Measurements from ENCODE around the gene MZT2B.
"Not testable (repeated sequence)": the region's sequence is repeated elsewhere in the genome, so short reads cannot be mapped to it uniquely, and the experiment has no call there.

The MZT2B gene

DNA sequence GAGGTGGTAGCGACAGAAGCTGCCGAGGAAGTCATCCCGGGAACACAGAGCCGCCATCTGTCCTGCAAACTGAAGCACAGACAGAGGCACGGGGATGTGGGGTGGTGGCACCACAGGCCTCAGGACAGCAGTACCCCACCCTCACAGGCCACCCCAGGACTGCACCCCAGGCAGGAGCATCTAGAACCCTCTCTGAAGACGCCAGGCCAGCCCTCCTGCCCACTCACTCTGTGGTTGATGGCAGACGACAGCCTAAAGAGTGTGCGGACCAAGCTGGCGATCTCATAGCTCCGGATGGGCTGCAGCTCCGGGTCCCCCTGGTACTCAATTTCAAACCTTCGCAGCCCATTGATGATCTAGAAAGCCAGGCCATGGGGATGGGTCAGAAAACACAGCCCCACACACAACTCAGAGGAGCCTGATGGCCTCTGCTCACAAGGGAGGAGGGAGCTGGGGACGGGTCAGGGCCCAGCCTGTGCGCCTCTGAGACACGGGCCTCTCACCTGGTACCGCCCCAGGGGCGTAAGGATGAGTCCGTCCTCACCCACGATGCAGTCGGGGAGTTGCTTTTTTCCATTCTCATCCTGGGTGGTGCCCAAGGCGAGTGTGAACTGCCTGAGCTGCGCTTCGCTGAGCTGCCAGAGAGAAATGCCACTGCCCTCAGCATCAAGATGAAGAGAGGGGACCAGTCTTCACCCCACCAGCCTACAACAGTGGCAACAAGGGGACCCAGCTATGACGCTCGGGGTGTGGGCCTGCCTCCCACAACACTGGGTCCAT, 29.1 kb upstream of the MZT2B start:
- DNase-seq (ENCODE audit: low read depth) = no peak

DNA sequence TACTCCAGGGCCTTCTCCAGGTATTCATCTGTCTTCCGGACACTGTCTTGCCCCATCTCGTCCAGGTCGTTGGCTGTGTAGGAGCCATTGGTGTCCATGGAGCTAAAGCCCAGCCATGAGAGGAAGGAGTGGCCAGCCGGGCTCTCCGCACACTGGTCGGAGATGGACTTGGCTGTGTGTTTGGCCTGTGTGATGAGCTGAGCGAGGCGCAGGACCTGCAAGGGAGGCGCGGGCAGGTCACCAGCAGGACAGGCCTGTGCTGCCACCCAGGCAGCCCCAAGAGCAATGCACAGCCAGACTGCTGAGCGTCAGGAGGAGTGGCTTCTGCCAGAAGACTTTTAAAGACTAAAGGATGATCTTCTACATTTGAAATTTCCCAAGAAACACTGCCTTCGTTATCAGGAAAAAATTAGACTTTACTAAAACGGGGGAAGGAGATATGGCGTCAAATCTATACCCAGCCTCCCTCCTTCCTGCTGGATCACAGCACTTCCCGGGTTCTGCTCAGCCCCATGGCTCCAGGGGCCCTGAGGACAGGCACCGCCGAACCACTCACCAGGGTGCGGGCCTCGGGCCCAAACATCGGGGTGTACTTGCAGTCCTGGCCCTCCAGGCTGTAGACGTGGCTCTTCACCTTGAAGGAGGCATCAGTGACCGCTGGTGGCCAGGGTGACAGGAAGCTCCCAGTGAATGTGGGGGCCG, 28.2 kb upstream of the MZT2B start:
- DNase-seq (ENCODE audit: low read depth) = not testable (repeated sequence)

DNA sequence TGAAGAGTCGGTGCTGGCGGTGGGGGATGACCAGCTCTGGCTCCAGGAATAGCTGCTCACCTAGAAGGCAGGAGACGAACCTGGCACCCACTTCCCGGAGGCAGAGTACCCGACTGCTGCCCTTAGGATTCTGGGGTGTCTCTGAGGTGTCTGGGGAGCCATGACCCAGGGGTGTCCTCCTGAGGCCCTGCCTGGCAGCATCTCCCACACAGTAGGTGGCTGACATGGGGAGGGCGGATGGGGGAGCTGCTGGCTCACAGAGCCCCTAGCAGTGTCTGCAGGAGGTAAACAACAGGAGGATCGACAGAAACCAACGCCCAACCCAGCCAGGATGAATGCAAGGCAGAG, 27.7 kb upstream of the MZT2B start:
- not testable (repeated sequence) for DNase-seq (ENCODE audit: low read depth)

DNA sequence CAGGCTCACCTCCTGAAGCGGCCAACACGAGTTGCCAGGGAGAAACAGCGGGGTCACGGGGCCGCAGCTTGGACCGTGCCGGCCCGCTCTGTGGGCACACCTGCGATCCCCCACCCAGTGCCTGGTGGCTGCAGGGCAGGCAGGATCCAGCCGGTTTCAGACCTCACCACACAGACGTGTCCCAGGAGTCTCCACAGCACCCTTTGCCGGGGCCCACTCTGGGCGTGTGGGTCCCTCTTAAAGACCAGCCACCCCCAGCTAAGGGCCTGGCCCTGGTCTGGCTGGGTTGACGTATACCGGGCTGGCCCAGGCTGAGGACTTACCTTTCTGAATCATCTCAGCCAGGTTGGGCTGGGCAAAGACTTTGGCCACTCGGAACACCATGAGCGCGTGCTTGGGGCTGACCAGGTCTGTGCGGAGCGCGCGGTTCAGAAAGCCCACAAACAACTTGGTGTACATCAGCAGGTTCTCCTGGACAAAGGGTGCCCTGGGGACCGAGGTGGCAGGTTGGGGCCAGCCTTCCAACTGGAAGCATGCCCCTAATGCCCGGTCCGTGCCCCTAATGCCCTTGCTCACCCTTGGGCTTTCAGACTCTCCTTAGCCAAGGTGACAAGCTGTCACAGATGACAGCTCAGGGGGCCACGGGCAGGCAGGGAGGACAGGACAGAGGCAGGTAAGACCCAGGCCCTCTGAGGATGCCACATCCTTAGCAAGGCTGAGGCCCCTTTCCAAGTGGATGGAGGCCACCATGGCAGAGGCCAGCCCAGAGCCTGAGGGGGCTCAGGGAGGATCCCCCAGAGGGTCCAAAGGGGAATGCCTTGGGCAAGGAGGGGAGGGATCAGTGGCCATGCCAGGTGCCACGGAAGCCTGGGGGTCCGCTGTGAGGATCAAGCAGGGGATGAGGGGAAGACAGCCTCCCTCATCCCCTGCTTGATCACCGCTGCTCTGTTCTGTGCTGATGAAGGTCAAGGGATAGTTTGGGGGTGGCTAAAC, 27.0 kb upstream of the MZT2B start:
- DNase-seq (ENCODE audit: low read depth) = no peak

DNA sequence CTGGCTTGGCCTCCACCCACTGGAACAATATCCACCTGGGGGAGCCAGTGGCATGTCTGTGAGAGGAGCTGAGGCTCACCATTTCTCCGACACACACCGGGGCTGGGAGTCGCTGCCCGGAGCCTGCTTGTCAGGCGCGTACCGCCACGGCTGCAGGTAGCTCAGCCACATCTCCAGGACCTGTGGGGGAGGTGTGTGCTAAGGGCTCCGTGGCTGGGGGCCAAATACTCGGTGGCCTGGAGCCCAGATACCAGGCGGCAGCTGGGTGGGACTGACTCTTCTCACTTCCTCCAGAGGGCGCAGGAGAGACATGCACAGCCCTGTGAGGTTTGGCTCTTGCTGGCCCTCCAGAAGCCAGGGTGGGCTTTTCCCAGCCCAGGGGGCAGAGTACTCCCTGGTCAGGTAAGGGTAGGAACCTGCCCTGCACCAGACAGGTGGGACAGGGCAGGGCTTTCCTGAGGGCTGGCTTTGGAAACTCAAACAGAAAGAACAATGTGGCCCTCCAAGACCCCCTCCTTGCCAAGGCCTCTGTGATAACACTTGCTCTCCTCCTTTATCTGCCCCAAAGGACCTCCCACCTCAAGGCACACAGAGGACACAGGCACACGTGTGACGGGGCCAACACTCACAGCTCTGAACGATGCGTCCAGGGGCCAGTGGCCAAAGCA, 26.0 kb upstream of the MZT2B start:
- DNase-seq (ENCODE audit: low read depth) = peak; percentile 42

DNA sequence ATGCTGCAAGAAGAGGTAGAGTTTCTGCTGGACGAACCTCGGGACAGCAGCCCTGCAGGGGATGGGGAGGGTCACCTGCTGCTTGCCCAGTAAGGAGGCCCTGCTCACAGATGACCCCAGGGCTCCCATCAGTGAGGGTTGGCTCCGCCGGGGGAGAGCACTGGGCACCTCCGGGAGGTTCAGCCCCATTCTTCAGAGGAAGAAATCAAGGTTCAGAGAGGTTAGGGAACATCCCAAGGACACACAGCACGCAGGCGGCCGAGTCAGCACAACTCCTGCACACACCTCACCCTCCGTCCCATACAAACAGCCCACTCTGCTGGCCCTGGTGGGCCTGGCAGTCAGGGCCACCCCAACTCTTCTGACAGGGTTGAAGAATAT, 25.4 kb upstream of the MZT2B start:
- no peak for DNase-seq (ENCODE audit: low read depth)

DNA sequence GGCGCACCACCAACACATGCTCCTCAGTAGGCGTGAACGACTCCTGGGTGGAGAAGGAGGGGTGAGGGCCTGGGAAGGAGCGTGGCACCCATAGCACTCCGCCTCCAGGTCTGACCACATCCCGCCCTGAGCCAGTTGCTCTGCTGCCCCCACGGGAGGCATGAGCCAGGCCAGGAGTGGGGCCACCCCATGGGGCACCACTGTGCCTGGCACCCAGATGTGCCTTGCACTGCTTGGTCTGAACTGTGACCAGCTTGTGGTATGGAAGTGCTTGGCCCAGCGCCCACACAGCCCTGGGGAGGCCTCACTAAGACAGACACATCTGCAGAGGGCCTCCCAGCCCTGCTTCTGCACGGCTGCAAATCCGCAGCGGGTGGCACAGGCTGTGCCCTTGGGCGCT, 24.7 kb upstream of the MZT2B start:
- peak; percentile 14 for DNase-seq (ENCODE audit: low read depth)

DNA sequence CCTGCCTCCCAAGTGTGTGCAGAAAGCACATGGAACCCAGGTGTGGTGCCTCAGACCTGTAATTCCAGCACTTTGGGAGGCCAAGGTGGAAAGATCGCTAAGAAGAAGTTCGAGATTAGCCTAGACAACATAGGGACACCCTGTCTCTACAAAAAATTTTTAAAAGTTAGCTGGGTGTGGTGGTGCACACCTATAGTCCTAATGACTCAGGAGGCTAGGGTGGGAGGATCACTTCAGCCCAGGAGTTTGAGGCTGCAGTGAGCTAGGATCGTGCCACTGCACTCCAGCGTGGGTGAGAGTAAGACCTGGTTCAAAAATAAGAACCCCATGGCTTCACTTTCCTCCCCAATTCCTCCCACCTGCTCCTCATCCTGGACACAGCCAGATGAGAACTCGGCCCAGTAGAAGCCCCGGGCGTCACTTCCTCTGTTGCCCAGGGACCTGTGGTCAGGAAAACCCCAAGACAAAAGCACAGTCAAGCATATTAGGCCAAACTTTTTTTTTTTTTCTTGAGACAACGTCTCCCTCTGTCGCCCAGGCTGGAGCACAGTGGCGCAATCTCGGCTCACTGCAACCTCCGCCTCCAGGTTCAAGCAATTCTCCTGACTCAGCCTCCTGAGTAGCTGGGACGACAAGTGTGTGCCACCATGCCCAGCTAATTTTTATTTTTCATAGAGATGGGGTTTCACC, 24.1 kb upstream of the MZT2B start:
- DNase-seq (ENCODE audit: low read depth) = peak; percentile 2

DNA sequence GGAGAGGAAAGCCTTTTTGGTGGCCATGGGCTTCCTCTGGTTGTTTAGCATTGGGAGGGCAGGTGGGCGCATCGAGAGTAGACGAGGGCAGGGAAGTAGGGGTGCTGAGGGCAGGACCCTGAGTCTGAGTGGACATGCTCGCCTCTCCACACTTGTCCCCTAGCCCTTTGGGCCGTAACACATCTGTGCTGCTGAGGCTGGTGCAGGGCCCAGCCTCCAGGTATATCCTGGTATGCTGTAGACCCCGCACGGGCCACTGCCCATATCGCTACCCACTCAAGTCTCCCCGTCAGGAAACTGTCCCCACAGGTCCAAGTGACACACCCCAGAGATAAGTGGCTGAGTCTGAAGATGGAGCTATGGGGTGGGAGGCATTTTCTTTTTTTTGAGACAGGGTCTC, 23.4 kb upstream of the MZT2B start:
- DNase-seq (ENCODE audit: low read depth) = no peak

DNA sequence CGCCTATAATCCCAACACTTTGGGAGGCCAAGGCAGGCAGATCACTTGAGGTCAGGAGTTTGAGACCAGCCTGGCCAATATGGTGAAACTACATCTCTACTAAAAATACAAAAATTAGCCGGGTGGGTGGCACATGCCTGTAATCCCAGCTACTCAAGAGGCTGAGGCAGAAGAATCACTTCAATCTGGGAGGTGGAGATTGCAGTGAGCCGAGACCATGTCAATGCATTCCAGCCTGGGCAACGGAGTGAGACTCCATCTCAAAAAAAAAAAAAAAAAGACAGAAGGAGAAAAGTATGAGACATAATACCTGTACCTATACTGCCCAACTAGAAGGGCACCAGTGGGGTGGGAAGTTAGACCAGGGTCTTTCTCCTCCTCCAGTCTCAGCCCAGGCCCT, 22.7 kb upstream of the MZT2B start:
- DNase-seq (ENCODE audit: low read depth) = not testable (repeated sequence)

DNA sequence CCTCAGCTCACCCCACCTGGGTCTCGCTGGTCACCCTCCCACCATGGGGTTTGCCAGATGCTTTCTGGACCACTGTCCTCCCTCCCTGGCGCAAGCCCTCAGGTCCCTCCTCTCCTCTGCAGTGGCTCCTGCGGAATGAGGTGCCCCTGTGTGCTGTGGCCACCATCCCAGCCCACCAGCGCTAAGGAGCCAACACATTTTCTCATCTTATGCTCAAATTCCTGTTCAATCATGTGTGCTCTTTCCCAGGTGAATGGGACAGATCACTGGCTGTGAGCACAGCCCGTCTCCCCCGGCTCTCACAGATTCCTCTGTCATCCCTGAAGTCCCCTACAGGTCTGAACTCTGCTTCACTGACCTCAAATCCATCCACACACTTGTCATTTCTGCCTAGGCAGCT, 21.9 kb upstream of the MZT2B start:
- DNase-seq (ENCODE audit: low read depth) = no peak

DNA sequence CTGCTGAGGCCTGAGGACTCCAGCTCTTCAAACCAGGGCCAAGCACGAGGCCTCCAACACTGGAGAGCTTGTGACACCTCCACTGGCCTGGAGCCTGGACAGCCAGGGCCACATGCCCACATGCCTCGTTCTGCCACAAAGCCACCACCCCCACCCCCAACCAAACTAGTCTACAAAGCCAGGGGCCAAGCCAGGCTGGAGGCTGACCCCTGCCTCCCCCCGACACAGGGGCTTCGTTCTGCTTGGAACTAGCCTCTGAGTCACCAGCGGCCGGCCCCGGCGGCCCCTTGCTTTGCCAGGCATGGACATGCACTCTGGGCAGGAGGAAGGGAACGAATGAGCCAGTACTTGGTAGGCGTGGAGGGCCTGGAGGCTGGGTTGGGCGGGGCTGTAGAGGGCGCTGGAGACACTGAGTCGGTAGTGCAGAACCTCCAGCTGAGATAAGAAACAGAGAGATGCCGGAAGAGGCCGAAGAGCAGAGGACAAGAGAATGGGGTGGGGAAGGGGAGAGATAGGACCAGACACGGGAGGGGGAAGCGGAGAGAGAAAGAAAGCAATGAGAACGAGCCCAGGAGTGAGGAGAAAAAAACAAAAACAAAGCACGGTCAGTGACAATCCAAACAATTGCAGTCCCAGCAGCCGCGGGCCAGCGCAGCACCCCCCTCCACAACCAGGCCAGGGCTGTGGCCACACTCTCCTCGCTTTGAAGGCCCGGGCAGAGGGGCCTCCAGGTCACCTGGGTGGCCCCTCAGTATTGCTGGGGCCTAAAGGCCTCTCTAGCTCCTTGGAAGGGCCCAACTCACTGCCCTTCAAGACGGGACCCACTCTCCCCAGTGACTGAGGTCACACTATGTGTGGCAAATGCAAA, 21.0 kb upstream of the MZT2B start:
- peak; percentile 73 for DNase-seq (ENCODE audit: low read depth)

DNA sequence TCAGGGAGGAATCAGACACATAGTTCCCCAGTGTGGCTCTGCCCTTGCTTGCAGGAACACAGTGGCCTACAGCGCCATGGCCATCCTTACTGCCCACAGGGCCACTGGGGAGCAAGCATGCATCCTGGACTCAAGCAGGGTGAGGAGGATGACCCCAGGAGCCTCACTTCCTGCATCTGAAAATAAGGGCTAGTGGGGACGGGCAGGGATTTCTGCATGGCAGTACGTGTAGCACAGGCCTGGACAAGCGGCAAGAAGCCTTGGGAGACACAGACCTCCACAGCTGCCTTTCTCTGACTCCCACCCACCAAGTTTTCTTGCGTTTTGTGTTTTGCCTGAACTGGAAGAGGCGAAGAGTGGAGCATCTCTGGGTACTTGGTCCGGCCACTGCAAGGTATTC, 19.6 kb upstream of the MZT2B start:
- not testable (repeated sequence) for DNase-seq (ENCODE audit: low read depth)

DNA sequence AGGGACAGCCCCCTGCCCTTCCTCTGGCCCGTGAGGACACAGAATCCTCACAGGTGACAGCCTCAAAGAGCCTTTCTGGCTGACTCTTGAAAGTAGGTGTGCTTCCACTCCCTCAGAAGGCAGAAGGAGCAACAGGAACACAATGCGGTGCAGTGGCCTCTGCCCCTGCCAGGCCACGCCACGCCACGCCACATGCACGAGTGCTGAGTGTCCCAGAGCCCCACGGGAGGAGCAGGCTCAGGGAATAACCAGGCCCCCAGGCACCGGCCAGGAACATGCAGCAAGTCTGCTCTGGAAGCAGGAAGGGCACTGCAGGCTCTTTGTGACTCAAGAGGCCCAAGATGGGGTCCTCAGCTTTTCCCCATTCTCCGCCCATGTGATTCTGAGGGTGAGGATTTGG, 19.1 kb upstream of the MZT2B start:
- DNase-seq (ENCODE audit: low read depth) = no peak

DNA sequence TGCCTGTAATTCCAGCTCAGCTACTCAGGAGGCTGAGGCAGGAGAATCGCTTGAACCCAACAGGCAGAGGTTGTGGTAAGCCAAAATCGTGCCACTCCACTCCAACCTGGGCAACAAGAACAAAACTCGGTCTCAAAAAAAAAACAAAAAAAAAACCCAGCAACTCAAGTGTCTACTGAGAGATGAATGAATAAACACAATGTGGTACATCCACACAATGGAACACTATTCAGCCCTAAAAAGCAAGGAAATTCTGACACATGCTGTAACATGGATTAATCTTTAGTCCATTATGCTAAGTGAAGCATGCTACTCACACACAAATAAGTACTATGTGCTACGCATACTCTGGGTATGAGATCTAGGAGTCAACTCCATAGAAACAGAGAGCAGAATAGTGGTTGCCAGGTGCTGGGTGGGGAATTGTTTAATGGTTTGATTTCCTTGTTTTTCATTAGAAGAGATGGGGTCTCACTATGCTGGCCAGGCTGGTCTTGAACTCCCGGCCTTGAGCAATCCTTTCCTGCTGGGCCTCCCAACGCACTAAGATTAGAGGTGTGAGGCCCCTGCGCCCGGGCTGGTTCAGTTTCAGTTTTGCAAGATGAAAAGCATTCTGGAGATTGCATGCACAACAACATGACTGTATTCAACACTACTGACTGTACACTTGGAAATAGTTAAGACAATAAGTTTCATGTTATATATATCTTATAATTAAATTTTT, 16.6 kb upstream of the MZT2B start:
- no peak for DNase-seq (ENCODE audit: low read depth)

DNA sequence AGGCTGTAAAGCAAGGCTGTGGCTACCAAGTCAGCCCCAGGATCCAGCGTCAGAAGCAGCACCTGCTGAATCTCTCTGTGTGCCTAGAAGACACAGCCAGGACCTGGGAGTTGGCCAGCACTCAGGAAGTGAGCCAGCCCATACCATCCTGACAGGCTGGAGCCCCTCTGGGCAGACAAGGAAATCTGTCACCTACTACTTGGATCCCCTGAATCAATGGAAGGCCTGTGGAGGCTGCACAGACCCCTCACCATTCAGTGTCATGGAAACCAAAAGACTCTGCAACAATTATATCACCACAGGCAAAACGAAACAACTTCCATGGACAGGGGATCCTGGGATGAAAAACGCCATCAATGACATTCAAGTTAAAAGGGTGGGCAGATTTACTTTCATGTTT, 15.5 kb upstream of the MZT2B start:
- DNase-seq (ENCODE audit: low read depth) = not testable (repeated sequence)

DNA sequence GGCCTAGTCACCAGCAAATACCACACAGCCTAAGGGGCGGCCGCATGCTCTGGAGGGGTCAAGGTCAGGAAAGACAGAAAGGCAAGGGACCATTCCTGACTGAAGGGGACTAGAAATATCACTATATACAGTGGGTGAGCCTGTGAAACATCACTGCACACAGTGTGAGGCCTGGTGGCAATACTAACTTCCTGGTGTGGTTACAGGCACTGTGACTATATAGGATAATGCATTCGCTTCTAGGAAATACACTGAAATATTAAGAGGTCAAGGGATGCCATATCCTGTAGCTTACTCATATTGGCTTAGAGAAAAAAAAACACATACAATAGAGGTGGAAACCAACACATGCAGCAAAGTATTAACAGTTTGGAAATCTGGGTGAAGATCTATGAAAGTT, 12.9 kb upstream of the MZT2B start:
- not testable (repeated sequence) for DNase-seq (ENCODE audit: low read depth)

DNA sequence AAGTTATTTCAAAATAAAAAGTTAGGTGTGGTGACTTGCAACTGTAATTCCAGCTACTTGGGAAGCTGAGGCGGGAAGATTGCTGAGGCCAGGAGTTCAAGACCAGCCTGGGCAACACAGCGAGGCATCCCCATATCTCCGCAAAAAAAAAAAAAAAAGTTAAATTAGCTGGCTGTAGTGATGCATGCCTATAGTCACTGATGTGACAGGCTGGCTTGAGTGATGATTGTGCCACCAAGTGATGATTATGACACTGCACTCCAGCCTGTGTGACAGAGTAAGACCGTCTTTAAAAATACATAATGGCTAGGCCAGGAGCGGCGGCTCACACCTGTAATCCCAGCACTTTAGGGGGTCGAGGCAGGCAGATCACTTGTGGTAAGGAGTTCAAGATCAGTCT, 12.2 kb upstream of the MZT2B start:
- no peak for DNase-seq (ENCODE audit: low read depth)

DNA sequence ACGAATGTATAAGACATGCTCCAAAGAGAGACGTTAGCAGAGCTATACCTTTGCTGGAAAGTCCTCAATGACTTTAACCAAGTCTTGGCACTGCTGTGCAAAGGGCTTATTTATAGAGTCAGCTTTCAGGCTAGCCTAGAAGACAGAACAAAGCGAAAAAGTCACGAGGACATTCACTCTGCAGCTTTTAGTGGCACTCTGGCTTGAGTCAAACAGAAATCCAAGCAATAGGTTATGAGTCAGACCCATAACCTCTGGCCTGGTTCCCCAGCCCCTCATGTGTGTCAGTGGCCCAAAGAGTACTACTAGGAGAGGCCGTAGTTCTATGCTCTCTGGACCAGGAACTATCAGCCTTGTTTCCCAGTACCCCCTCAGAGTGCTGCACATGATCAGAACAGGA, 7.2 kb upstream of the MZT2B start:
- not testable (repeated sequence) for DNase-seq (ENCODE audit: low read depth)
